Iris pigment epithelial cell (primary cell): ENCODE measurements around the gene CMTM3.
"Not testable (repeated sequence)": the region's sequence is repeated elsewhere in the genome, so short reads cannot be mapped to it uniquely, and the experiment has no call there.

ENCODE experiments used
- DNase-seq: peaks from one replicate; pipeline ENCODE4 v3.0.0-alpha.2; 2011; ENCODE audit warnings: low read depth

Gene CMTM3

DNA sequence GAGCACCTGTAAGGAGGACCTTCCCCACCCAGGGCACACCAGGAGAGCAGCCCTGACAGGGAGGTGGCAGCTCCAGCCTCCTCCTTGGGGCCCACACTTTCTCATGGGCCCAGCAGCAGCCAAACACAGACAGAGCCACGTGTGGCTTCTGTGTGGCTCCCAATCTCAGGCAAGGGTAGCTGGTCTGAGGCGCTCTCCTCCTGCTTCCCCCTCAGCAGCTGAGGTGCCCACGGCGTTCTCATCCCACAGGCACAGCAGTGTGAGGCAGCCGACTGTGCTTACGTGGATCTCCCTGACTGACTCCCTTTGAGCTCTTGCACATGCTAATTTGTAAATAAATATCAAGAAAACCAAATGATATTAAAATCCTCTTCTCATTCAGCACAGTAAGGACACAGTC lies 30.9 kb downstream of the CMTM3 start:
- no peak for DNase-seq

DNA sequence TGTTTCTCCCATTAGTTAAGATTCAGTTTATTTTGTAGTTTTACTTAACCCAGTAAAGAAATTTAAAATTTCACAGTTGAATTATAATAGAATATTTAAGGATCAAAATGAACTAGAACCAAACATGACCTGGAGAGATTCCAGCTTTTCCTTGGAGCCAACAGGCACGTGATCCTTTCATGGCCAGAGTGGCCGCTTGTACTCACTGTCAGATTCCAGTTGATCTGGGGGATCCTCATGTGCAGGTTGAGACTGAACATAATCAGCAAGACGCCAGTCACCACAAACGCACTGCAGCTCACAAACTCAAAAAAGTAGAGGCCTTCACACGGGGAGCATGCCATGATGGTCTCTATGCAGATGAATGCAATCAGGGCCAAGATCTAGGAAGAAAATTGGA lies 31.7 kb downstream of the CMTM3 start:
- no peak for DNase-seq

DNA sequence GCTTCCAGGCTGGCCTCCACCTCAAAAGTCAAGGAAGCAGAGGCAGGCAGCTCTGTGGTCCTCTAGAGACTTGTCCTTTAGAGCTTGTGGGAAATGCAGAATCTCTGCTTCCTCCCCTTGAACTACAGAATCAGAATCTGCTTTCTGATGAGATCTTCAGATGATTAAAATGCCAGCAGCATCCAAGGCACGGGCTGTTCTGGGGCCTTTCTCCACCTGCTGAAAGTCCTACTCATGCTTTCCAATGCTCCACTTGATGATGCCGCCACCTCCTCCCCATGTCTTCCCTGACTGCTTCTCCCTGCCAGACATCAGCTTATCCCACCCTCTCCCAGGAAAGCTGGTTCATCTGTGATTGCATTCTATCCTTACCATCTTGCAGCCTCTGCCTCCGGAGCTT lies 33.3 kb downstream of the CMTM3 start:
- no peak for DNase-seq

DNA sequence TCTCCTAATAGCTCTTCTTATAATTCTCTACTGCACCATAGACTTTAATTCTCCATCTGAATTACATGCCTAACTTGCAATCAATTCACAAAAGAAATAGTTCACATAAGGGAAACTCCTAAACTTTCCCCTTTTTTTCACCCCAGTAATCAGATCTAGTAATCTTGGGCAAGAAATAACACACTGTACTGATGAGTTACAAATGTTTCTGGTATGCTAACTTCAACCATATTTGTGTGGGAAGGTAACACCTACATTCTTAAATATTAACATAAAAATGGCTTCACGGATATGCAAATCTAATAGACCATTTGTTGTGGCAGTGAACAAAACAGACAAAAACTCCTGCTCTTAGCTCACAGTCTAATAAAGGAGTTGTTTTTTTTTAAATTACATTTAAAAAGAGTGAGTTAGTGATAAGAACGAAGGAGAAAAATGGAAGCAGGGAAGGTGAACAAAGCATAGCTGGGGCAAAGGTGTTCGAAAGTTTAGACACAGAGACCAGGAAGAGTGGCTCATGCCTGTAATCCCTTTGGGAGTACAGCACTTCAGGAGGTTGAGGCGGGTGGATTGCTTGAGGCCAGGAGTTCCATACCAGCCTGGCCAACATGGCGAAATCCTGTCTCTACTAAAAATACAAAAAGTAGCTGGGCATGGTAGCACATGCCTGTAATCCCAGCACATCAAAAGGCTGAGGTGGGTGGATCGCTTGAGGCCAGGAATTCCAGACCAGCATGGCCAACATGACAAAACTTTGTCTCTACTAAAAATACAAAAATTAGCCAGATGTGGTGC lies 34.8 kb downstream of the CMTM3 start:
- DNase-seq: peak; percentile 75

DNA sequence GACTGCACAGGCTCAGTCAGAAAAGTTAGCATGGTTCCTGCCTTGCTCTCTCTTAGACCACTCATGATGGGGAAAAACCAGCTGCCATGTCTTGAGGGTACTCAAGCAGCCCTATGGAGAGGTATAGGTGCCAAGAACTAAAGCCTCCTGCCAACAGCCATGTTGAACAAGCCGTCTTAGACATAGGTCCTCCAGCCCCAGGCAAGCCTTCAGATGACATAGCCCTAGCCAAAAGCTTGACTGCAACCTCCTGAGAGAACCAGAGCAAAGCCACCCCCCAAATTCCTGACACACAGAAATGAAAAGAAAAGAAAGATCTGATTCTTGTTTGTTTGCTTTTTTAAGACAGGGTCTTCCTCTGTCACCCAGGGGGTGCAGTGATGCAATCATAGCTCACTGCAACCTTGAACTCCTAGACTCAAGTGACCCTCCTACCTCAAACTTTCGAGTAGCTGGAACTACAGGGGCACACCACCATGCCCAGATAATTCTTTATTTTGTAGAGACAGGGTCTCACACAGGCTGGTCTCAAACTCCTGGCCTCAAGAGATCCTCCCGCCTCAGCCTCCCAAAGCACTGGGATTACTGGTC lies 36.3 kb downstream of the CMTM3 start:
- DNase-seq: no peak

DNA sequence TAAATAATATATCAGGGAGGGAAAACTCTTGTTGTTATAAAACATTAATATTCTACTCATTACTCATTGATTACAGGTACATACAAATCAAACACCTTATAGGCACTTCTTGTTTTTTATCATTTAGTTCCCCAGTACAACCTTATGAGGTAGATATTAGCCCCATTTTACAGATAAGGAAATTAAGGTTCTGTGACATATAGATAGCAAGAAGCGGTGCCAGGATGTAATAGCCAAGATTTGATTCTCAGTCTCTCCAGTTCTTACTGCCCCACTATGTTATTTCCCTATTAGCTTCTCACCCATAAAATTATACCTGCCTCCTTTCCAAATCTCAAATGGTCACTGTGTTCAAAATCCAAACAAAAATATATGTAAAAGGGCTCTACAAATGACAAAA lies 36.9 kb downstream of the CMTM3 start:
- DNase-seq: no peak

DNA sequence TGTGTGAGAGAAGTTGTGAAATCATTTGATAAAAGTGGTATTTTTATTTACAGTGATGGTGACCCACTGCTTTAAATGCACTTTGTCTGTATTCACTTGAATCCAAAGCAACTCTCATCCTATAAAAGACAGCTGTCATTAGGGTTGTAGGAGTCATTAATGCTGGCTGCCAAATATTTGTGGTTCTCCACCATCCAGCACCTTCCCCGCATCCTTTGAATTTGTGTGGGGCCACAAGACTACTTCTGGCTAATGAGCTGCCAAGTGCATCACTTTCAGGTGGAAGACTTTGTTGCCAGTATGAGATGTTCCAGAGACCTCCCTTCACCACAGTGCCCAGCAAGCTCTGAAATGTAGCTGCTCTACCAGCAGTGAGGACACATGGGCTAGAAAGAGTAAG lies 43.4 kb downstream of the CMTM3 start:
- no peak for DNase-seq

DNA sequence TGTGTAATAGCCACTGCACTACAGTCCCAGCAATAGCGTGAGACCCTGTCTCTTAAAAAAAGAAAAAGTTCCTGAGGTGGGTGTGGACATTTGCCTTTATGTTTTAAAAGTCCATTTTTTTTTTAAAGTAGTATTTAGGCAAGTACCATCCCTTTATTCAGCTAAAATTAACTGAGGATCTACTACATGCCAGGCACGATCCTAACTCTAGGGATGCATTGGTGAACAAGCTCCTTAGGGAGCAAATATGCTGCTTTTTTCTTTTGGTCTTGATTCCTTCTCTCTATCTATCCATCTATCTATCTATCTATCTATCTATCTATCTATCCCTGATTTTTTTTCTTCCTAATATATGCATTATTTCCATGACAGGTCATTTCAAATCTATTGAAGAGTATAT lies 44.7 kb downstream of the CMTM3 start:
- no peak for DNase-seq

DNA sequence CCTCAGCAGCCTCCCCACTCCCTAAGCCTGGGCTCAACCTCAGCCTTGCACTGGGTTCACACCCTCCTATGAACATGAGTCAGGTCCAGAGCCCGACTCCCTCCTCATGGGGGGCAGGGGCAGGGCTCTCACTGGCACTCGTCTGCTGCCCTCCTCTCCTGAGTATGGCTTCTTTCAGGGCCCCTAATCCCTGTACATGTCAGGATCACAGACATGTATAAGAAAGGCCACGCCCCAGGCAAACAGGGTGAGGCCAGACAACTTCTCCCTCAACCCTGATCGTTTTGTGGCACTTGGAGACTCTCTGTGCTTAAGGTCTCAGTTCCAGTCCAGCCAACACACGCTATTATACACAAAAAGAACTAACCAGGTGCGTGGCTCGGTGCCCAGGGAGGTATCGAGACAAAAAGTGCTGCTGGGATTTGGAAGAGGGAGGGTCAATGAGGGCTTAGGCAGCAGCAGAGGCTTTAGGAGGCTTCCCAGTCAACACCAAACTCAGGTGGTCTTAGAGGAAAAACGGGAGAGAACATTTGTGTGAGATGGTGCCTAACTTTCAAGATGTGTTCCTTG lies 45.2 kb downstream of the CMTM3 start:
- no peak for DNase-seq

DNA sequence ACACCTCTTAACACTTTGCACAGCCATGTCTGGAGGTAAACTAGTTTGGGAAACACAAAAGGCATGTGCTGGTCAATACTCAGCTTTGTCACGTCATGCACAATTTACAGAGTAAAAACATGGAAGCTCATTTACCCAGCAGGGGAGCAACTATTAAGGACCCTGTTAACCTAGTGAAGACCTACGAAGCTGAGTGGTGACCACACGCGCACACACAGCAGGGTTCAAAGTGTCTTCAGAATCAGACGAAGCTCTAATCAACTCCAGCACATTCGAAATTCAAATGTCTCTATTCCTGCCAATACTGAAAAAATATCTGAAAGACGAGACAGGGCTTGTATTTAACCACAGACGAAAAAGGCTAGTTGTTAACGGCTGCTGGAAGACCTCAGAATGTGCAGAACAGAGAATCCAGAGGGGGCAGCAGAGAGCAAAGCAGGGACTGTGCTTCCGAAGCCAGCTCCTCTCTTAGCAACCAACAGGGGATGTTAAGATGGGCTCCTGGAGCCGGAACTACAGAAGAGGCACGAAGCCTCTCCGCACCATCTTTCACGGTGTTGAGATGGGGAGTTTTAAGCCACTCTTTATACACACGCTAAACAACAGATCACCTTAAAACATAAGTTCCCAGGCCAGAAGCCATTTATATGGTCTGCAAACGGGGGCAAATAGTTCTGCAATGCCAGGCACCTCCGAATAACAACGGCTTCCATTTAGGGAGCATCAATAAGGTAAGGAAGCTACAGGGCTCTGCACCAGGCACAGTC lies 46.4 kb downstream of the CMTM3 start:
- DNase-seq: peak; percentile 86

DNA sequence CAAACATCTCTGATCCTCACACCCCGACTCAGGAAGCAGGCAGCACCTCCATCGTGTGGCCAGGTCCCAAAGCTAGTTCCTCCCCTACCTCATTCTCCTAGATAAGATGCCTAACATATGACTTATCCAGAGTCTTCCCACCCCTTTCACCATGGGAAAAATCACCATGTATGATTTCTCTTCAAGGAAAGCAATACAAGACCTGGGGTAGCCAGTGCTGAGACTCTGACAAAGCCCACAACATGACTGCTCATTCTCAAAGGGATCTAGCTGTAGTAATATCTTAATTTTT lies 46.9 kb downstream of the CMTM3 start:
- no peak for DNase-seq

DNA sequence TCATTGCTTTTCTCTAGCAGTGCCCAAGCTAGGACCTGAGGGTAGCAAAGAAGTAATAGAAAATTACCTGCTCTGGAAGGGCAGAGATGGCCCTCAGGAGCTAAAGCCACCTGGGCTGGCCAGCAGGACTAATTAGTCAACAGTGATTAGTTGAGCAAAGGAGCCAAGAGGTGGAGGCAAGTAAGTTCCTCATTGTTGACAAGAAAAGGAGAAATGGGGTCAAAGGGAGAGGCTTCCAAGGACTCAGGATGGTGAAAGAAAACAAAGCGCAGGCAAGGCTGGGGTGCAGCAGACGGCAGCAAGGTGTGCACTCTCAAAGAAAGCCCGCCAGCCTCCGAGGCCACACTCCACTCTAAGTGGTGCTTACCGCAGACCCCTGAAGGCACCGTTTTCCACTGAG lies 47.5 kb downstream of the CMTM3 start:
- no peak for DNase-seq

DNA sequence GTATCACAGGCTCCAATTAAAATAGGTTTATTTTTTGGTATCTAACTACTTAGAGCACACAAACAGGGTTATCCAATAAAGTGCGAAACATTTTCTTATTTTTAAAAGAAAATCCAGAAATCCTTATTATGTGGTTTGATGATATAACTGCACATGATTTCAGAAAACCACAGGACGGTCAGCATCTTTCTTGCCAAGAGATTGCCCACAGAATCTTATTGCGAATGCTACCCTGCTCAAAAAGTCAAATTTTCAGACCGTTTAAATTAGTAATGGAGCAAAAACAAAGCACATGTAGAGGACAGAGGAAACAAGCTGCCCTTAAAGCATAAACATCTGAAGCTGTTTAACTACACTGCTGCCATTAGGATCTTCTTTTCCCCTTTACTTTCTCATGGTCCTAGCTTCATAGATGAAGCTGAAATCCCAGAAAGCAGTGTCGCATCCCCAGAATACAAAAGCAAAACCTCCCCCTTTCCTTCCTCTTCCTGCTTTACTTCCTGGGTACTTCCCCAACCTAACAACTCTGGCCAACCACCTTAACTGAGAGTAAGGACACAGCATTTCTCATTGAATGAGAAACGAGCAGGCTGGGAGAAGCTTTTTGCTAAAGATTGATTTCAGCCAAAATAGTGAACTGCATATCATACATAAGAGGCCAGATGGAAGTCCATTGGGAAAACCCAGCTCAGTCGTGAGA lies 48.3 kb downstream of the CMTM3 start:
- DNase-seq: no peak

DNA sequence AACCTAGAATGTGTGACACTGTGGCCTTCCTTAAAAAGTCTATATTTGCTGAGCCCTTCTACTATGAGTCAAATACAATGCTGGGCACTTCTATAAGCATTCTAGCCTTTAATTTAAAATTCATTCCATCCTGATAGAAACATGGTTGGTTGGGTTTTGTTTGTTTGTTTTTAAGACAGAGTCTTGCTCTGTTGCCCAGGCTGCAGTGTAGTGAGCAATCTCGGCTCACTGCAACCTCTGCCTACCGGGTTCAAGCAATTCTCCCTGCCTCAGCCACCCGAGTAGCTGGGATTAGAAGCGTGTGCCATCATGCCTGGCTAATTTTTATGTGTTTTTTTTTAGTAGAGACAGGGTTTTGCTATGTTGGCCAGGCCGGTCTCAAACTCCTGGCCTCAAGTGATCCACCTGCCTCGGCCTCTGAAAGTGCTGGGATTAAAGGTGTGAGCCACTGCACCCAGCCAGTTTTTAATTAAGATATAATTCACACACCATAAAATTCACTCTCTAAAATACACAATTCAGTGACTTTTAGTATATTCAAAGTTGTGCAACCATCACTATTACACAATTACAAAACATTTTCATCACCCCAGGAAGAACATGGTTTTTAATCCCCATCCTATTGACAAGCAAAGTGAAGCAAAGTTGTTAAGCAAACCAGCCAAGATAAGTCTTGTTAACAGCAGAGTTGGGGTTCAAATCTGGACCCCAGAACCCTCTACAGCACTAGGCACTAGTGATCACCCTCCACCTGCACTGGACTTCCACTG lies 49.3 kb downstream of the CMTM3 start:
- DNase-seq: peak; percentile 64

DNA sequence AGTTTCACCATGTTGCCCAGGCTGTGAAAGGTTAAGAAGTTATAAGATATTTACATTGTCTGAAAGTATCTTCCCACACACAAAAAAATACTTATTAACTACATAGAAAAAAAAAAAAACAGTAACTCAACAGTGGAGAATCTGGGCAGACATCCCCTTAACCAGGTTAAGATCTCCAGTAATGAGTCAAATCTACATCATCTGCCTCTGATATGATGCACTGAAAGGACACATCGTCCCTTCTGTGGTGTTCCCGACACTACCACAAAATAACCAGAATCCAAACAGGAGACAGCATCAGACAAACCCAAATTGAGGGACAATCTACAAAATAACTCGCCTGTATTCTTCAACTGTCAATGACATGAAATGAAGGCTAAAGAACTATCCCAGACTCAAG lies 52.0 kb downstream of the CMTM3 start:
- peak; percentile 43 for DNase-seq

DNA sequence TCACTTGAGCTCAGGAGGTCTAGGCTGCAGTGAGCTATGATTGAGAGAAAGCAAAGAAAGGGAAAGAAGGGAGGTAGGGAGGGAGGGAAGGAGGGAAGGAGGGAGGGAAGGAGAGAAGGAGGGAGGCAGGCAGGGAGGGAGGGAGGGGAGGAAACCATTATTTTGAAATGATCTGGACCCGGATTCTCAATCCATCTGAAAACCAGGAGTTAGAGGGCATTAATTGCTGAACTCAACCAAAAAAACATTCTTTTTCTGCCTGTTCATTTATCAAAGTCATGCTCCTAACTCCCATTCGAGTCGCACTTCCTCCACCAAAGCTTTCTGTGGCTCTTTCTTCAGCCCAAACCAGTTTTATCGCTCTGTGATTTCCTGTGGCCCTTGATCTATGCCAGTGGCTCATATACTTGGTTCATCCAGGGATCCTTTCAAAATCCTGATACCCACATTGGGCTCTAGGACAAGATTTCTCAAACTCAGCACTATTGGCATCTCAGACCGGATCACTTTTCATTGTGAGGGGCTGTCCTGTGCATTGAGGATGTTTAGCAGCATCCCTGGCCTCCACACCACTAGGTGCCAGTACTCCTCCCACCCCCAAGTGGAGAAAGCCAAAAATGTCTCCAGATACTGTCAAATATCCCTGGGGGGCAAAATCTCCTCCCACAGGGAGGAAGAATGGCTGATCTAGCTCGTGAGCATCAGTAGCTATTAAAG lies 53.8 kb downstream of the CMTM3 start:
- DNase-seq: no peak

DNA sequence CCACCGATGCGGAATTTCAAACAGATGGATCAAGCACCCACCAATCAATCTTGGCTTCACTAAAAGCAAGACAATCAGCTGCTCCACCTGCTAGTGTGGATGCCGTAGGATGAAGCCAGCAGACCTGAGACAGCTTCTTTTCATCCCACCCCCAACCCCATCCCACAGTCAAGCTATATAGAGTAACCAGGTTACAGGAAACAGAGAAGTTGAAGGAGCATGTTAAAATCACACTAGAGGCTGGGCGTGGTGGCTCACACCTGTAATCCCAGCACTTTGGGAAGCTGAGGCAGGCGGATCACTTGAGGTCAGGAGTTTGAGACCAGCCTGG lies 54.3 kb downstream of the CMTM3 start:
- no peak for DNase-seq

DNA sequence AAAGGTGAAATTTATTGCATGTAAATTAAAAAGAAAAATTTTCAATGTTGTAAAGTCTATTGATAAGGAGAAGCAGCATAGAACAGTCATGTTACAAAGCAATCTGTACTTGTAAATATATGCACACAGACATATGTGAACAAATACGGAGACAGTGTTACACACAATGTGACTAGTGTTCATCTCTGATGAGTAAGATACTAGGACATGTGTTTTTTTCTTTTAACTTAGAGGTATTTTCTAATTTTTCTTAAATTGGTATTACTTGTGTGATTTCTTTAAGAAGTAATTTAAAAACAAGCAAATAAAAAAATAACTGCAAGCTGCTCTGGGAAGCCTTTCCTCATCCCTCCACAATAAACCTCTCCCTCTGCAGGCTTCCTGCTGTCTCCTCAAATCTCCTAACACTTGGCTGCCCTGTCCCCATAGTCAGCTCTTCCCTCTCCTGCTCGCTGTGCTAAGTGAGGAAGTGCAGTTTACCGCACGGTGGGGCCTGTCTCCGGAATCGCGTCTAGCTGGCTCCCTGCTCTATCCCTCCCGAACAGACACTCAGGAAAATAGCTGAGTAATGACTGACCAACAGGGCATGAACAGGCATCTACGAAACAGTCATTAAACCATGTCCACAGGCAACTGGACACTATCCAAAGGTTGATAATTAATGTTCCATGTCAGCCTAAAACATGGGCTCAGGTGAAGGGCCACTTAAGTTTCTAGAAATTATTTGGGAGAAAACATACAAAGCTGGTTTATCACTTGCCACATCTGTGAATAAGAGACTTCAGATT lies 56.1 kb downstream of the CMTM3 start:
- peak; percentile 91 for DNase-seq

DNA sequence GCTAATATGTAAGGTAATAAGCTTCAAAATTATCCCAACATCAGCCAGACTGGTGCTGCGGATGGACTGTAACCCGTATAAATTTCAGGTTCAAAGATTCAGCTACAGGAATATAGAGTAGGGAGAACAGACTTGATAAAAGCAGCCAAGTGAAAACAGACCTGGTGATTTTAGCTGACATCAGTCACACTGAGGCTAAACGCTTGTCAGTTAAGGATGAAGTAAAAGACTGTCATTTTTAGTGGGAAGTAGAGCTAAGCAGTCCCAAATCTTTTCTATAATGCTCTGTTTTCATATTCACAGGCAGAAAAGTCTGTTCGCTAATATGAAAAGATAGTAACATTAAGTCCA lies 56.7 kb downstream of the CMTM3 start:
- no peak for DNase-seq

DNA sequence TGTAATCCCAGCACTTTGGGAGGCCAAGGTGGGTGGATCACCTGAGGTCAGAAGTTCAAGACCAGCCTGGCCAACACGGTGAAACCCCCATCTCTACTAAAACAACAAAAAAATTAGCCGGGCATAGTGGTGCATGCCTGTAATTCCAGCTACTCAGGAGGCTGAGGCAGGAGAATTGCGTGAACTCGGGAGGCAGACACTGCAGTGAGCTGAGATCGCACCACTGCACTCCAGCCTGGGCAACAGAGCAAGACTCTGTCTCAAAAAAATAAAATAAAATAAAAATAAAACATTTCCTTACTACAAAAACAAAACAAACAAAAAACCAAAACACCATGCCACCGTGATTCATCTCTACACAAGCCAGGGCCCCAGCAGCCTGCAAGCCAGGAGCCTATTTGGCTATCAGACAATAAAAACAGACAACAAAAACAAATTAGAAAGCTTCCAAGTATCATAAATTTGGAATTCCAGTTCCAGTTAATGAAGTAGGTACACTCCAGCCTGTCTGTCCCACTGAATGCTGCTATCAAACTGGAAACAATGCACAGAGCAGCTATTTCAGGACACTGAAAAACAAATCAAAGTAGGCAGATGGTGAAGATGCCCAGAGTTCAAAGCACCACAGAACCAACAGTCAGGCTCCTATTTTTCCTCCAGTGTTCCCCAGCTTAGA lies 57.3 kb downstream of the CMTM3 start:
- not testable (repeated sequence) for DNase-seq
